Activated CD4-positive, CD25-positive, alpha-beta regulatory T cell treated with anti-CD3 and anti-CD28 coated beads, Interleukin-2, amount 50 U/mL, for 72 hours (primary cell): ENCODE measurements around the gene GAS7.
"Not testable (repeated sequence)": the region's sequence is repeated elsewhere in the genome, so short reads cannot be mapped to it uniquely, and the experiment has no call there.

Source experiments
- DNase-seq: peaks from one replicate; pipeline ENCODE4 v3.0.0; 2021

GAS7 gene

GRCh38 chr17:10105513-10106001 lies 92.8 kb downstream of the GAS7 start:
- DNase-seq, result no peak

GRCh38 chr17:10103712-10104111 lies 94.7 kb downstream of the GAS7 start:
- no peak for DNase-seq

- no peak for DNase-seq
These were observed 95.6 kb downstream of the GAS7 start for GRCh38 chr17:10102817-10103216.

DNA sequence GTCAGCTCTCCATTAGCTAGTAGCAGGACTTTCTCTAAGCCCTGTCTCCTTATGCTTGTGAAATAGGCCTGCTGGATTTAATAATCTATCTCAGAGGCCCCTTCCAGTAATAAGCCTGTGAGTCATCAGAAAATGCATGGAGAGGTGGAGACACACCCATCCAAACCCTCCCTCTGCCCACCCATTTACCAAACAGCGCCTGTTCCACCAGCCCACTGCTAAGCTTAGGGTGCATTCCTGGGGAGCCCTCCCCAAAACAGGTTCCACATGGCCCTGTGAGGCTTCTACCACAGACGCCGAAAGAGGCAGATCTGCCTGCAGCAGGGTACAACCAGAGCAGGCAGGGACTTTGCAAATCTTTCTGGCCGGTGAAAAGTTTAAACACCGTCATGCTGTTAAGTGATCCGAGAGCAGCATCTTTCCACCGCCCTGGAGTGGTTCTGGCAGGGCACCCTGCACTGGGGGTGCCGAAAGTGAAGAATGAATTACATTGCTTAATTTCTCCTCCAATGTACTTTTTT lies 99.3 kb downstream of the GAS7 start:
- no peak for DNase-seq

GRCh38 chr17:10096596-10096995 lies 101.8 kb downstream of the GAS7 start:
- no peak for DNase-seq

DNA sequence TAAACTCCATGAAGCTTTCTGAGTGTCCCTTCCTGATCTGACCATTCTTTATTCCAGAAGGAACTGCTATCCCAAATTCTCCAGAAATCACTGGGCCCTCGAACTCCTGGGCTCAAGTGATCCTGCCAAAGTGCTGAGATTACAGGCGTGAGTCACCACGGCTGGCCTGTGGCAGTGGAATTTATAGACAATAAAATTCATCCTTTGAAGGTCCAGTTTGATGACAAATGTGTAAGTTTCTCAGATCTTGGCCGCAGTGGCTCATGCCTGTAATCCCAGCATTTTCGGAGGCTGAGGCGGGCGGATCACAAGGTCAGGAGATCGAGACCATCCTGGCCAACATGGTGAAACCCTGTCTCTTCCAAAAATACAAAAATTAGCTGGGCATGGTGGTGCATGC lies 103.1 kb downstream of the GAS7 start:
- not testable (repeated sequence) for DNase-seq

GRCh38 chr17:10094797-10095196 lies 103.6 kb downstream of the GAS7 start:
- DNase-seq, result no peak

- DNase-seq, result no peak
These were observed 105.8 kb downstream of the GAS7 start for GRCh38 chr17:10092595-10092994.

GRCh38 chr17:10091046-10091445 lies 107.4 kb downstream of the GAS7 start:
- DNase-seq, result no peak

DNA sequence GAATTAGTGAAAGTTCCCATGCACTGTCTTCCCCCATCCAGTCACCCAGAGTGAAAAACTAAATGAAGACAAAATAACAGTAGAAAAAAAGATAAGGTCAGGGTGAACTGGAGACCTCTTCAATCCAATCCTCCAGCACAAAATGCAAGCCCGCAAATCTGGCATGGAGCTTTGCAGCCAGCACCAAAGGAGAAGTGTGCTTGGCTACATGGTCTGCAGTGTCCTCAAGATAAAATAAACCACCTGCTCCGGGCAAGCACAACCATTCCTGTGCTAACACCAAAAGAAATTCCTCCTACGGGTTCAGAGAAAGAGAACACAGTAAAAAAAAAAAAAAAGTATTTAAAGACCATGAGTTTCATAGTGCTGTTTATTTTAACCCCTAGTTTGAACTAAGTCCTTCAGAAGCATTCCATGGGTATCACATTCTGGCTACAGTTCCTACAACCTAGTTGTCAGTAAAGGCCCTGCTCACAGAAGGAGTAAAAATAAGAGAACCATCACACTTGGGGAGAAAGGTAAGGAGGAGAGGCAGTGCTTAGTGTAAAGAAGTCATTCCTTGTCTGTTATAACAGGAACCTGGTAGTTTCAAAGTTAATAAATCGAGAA lies 109.1 kb downstream of the GAS7 start:
- DNase-seq, result no peak

GRCh38 chr17:10088444-10088843 lies 110.0 kb downstream of the GAS7 start:
- DNase-seq, result no peak

- DNase-seq, result no peak
These were observed 111.1 kb downstream of the GAS7 start for GRCh38 chr17:10087355-10087754.

DNA sequence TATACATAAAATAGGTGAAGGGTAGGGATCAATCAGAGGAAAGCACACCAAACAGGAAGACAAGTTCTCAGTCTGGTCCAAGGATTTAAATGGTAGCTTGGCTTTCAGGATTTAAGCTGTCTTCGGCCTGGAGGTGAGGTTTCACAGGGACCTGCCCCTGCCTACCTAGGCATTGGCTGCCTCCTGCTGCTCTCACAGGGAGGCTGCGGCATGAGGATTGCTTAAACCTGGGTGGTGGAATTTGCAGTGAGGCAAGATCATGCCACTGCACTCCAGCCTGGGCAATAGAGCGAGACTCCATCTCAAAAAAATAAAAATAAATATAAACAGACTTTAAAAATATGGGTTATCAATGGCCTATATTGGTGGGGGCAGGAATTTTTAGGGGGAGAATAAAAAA lies 114.5 kb downstream of the GAS7 start:
- DNase-seq, result no peak

DNA sequence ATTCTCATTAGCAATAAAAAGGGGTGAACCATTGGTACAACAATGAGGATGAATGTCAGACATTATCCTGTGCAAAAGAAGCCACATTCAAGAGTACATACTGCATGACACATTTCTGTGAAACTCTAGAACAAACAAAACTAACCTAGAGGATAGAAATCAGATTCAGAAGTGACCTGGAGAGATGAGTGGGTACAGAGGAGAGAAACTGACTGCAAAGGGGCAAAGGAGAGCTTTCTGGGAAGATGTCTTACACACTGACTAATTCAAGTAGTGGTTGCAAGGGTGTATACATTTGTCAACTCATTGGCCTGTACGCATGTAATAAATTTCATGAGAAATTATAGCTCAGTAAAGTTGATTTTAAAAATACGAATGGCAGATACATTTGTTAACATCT lies 115.6 kb downstream of the GAS7 start:
- no peak for DNase-seq

DNA sequence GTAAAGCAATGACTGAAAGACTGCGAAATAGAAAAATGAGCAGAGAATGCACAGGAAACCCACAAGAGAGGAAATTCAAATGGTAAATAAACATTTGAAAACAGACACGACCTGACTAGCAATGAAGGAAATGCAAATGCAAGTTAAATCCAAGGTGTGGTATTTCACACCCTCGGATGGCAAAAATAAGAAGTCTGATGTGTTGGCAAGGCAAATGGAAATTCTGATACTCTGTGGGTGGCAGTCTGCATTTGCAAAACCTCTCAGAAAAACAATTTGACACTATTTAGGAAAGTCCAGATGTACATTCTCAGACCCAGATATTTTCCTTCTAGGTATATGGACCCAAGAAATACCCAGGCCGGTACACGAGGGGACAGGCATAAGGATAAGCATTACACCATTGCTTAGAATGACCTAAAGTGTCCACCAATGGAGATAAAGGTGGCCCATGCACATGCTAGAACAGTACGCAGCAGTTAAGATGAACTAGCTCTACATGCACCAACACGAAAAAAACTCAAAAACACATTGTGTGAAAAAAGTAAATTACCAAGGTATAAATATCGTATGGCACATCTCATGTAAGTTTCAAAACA lies 116.7 kb downstream of the GAS7 start:
- DNase-seq, result no peak

- DNase-seq, result no peak
These were observed 120.7 kb downstream of the GAS7 start for GRCh38 chr17:10077561-10078299.

GRCh38 chr17:10075919-10076318 lies 122.5 kb downstream of the GAS7 start:
- no peak for DNase-seq

DNA sequence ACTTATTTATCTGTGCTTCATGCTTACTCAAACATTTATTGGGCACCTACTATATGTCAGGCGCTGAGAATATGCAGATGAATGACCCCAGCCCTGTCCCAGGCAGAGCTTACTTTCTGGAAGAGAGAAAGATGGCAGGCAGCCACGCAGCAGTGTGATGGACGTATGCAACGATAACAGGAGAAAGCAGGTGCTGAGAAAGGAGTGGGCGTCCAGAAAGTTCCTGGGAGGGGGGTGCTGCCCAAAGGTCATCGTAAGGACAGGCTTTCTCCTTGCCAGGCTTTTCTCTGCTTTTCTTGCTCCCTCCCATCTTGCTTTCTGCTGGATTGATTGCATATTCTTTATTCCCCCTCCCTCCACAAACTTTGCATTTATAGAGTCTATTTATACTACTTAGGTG lies 124.5 kb downstream of the GAS7 start:
- DNase-seq, result no peak

GRCh38 chr17:10072556-10073425 lies 125.6 kb downstream of the GAS7 start:
- DNase-seq, result no peak

DNA sequence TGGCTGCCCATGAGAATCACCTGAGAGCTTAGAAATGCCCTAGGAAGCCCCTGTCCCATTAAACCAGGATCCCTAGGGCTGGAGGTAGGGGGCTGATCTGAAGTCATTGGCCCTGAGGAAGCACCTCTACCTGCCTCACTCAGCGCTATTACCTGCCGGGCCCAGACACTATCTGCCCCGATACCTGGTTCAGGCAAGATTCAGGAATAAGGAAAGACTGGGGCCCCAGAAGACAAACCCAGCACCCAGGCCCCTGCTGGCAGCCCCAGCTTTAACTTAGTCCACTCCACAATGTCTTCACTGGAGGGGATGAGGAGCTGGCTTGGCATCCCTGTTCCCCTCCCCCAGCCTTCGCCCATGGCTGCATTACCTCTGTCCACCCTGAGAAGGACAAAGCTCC lies 126.3 kb downstream of the GAS7 start:
- DNase-seq, result no peak

- no peak for DNase-seq
These were observed 127.3 kb downstream of the GAS7 start for GRCh38 chr17:10071141-10071540.

DNA sequence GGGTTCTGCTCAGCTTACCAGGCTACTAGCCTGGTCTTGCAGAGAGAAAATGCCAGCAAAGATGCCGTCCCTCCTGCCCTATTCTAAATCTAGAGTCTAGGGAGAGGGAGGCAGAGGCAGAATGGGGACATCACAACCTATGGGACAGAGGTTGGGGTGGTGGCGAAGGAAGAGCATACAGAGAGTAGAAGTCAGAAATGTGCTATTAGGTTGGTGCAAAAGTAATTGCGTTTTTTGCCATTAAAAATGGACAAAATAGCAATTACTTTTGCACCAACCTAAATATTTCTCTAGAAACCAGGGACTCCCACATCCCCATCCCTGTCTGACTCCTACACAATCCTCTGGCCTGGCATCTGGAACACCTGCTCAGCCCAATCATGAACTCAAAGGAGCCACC lies 127.7 kb downstream of the GAS7 start:
- DNase-seq, result no peak

- no peak for DNase-seq
These were observed 129.1 kb downstream of the GAS7 start for GRCh38 chr17:10069301-10069700.
